ENCODE results near the gene GPER1.

Gene GPER1

GRCh38 chr7:1076184-1077072, 11.5 kb upstream of the GPER1 start:
- H3K79me2 ChIP-seq (ENCODE audit: insufficient read depth, low read length) = no peaks in the 10 kb centered on the region
- H3K9me2 ChIP-seq (ENCODE audit: low read depth, low read length) = no peaks in the 10 kb centered on the region
- H3K9me3 ChIP-seq (ENCODE audit: low read length) = no peaks in the 10 kb centered on the region
- no peak for TF ChIP-seq CTCF (IDR thresholded peaks at IDR 0.05; ENCODE audit: low read length)
- TF ChIP-seq EZH2 (IDR thresholded peaks at IDR 0.05; ENCODE audit: borderline replicate concordance, low read length) = no peak
- H2AFZ ChIP-seq (ENCODE audit: low read length) = no peak overlapping the region
- H3K4me3 ChIP-seq (ENCODE audit: low read depth, low read length, poor library complexity, severe bottlenecking) = no peak overlapping the region
- H4K20me1 ChIP-seq (ENCODE audit: insufficient read depth, low read length) = no peaks in the 10 kb centered on the region
- H3K9ac ChIP-seq (ENCODE audit: low read length) = no peak overlapping the region
- no peak overlapping the region for H3K27ac ChIP-seq (ENCODE audit: low read depth, low read length, poor library complexity, severe bottlenecking)
- no peaks in the 10 kb centered on the region; the same call in 1 of the 2 replicates for H3K27me3 ChIP-seq (ENCODE audit: insufficient read depth, low read length)
- no peak overlapping the region for H3K4me2 ChIP-seq (ENCODE audit: low read length)
- no peaks in the 10 kb centered on the region for H3K36me3 ChIP-seq (ENCODE audit: insufficient read depth, low read length)
- no peaks in the 10 kb centered on the region for H3K4me1 ChIP-seq (ENCODE audit: insufficient read depth, low read length, severe bottlenecking)
- no peaks in the 10 kb centered on the region for H3F3A ChIP-seq (ENCODE audit: insufficient read depth, low read length)

DNA sequence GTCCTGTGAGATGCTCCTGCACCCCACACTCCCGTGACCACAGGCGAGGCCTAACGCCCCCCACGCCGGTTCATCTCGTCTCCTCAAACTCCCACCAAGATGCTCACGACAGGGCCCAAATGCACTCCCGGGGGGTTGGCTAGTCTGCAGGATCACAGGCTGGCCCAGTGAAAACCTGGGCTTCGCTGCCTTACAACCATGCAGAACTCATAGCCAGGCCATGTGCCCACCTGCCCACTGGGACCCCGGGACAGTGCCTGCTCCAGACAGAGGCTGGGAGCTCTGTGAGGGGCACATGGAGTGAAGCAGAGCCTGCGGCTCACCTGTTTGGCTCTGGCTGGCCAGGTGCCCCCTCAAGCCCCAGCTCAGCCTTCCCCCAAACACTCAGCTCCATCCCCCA, 9.4 kb upstream of the GPER1 start:
- TF ChIP-seq CTCF (IDR thresholded peaks at IDR 0.05; ENCODE audit: low read length) (no peak), EZH2 (IDR thresholded peaks at IDR 0.05; ENCODE audit: borderline replicate concordance, low read length) (no peak)
- H2AFZ ChIP-seq (ENCODE audit: low read length) = no peak overlapping the region
- H3F3A ChIP-seq (ENCODE audit: insufficient read depth, low read length) = no peaks in the 10 kb centered on the region
- no peak overlapping the region for H3K4me3 ChIP-seq (ENCODE audit: low read depth, low read length, poor library complexity, severe bottlenecking)
- no peak overlapping the region for H3K4me2 ChIP-seq (ENCODE audit: low read length)
- no peaks in the 10 kb centered on the region for H3K9me2 ChIP-seq (ENCODE audit: low read depth, low read length)
- no peak overlapping the region for H3K27ac ChIP-seq (ENCODE audit: low read depth, low read length, poor library complexity, severe bottlenecking)
- no peaks in the 10 kb centered on the region; the same call in 1 of the 2 replicates for H3K27me3 ChIP-seq (ENCODE audit: insufficient read depth, low read length)
- no peaks in the 10 kb centered on the region for H3K79me2 ChIP-seq (ENCODE audit: insufficient read depth, low read length)
- no peaks in the 10 kb centered on the region for H3K9me3 ChIP-seq (ENCODE audit: low read length)
- no peaks in the 10 kb centered on the region for H3K36me3 ChIP-seq (ENCODE audit: insufficient read depth, low read length)
- H3K4me1 ChIP-seq (ENCODE audit: insufficient read depth, low read length, severe bottlenecking) = no peaks in the 10 kb centered on the region
- H3K9ac ChIP-seq (ENCODE audit: low read length) = no peak overlapping the region
- no peaks in the 10 kb centered on the region for H4K20me1 ChIP-seq (ENCODE audit: insufficient read depth, low read length)

DNA sequence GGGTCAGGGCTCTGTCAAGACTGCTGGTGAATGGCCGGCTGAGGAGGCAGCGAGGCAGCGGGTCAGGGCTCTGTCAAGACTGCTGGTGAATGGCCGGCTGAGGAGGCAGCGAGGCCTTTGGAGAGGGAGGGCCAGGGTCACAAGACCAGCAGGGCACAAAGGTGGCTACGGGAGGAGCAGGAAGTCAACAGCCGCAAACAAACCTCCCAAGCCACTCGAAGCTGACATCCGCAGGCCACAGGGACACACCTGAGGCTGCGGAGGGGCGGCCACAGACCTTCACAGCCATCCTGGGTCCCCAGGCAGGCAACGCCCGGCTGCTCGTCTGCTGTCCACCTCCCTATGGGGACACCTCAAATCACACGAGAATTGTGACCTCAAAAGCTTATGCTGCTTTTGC, 8.9 kb upstream of the GPER1 start:
- no peaks in the 10 kb centered on the region for H3K9me3 ChIP-seq (ENCODE audit: low read length)
- no peak overlapping the region for H2AFZ ChIP-seq (ENCODE audit: low read length)
- no peaks in the 10 kb centered on the region for H3K9me2 ChIP-seq (ENCODE audit: low read depth, low read length)
- H3F3A ChIP-seq (ENCODE audit: insufficient read depth, low read length) = no peaks in the 10 kb centered on the region
- no peaks in the 10 kb centered on the region for H3K79me2 ChIP-seq (ENCODE audit: insufficient read depth, low read length)
- no peak overlapping the region for H3K4me3 ChIP-seq (ENCODE audit: low read depth, low read length, poor library complexity, severe bottlenecking)
- H3K9ac ChIP-seq (ENCODE audit: low read length) = no peak overlapping the region
- H3K27ac ChIP-seq (ENCODE audit: low read depth, low read length, poor library complexity, severe bottlenecking) = no peak overlapping the region
- no peaks in the 10 kb centered on the region for H4K20me1 ChIP-seq (ENCODE audit: insufficient read depth, low read length)
- H3K4me1 ChIP-seq (ENCODE audit: insufficient read depth, low read length, severe bottlenecking) = no peaks in the 10 kb centered on the region
- no peaks in the 10 kb centered on the region; the same call in 1 of the 2 replicates for H3K27me3 ChIP-seq (ENCODE audit: insufficient read depth, low read length)
- TF ChIP-seq CTCF (IDR thresholded peaks at IDR 0.05; ENCODE audit: low read length) = no peak
- no peaks in the 10 kb centered on the region for H3K36me3 ChIP-seq (ENCODE audit: insufficient read depth, low read length)
- H3K4me2 ChIP-seq (ENCODE audit: low read length) = no peak overlapping the region
